ENCODE results near the gene MCF2L. TPM values are rescaled to one million over a fixed set of nuclear protein-coding genes. Genes with fewer than 3 reads are reported as not detected.
"Not testable (repeated sequence)": the region's sequence is repeated elsewhere in the genome, so short reads cannot be mapped to it uniquely, and the experiment has no call there.

The MCF2L gene
- total RNA-seq, 1 donor from 2014 or later: 0.61 TPM

GRCh38 chr13:113093580-113094409 is 124.8 kb downstream of the MCF2L start:
- intact Hi-C loops (cut with micrococcal nuclease): no loop called here

GRCh38 chr13:113094410-113094800 is 125.4 kb downstream of the MCF2L start:
- intact Hi-C loops (cut with micrococcal nuclease): no loop called here

- intact Hi-C loops (cut with micrococcal nuclease): no loop called here
Observed at GRCh38 chr13:113095146-113096051, 126.4 kb downstream of the MCF2L start.

GRCh38 chr13:113096052-113096744 is 127.2 kb downstream of the MCF2L start:
- intact Hi-C loops (cut with micrococcal nuclease): no loop called here

- intact Hi-C loops (cut with micrococcal nuclease): no loop called here
Observed at GRCh38 chr13:113096745-113097305, 127.8 kb downstream of the MCF2L start.

- intact Hi-C loops (cut with micrococcal nuclease): no loop called here
Observed at GRCh38 chr13:113097651-113098050, 128.6 kb downstream of the MCF2L start.

GRCh38 chr13:113098162-113098732 is 129.2 kb downstream of the MCF2L start:
- intact Hi-C loops (cut with micrococcal nuclease): no loop called here

- intact Hi-C loops (cut with micrococcal nuclease): no loop called here
Observed at GRCh38 chr13:113099142-113099541, 130.1 kb downstream of the MCF2L start.

- intact Hi-C loops (cut with micrococcal nuclease): not testable (repeated sequence)
Observed at GRCh38 chr13:113102302-113102701, 133.3 kb downstream of the MCF2L start.

GRCh38 chr13:113102727-113103126 is 133.7 kb downstream of the MCF2L start:
- intact Hi-C loops (cut with micrococcal nuclease): no loop called here

- intact Hi-C loops (cut with micrococcal nuclease): no loop called here
Observed at GRCh38 chr13:113103646-113104045, 134.6 kb downstream of the MCF2L start.

- intact Hi-C loops (cut with micrococcal nuclease): no loop called here
Observed at GRCh38 chr13:113105032-113105920, 136.3 kb downstream of the MCF2L start, which contains the start of gene F7. Gene F7 (plus strand): TSS chr13:113105791. CDS start chr13:113105842, 51 bp downstream.

GRCh38 chr13:113105921-113106452 is 137.0 kb downstream of the MCF2L start:
- intact Hi-C loops (cut with micrococcal nuclease): no loop called here

GRCh38 chr13:113106711-113107351 is 137.8 kb downstream of the MCF2L start:
- intact Hi-C loops (cut with micrococcal nuclease): no loop called here

GRCh38 chr13:113108521-113108920 is 139.5 kb downstream of the MCF2L start:
- intact Hi-C loops (cut with micrococcal nuclease): not testable (repeated sequence)

GRCh38 chr13:113109151-113110047 is 140.4 kb downstream of the MCF2L start:
- intact Hi-C loops (cut with micrococcal nuclease): loop anchor here (5.0 kb wide), 1 partner anchor 103 kb away; no protein-coding TSS in a partner anchor

GRCh38 chr13:113110048-113110851 is 141.2 kb downstream of the MCF2L start:
- intact Hi-C loops (cut with micrococcal nuclease): loop anchor here (5.0 kb wide), 1 partner anchor 102 kb away; no protein-coding TSS in a partner anchor
